ENCODE results near the gene OR6J1.
"Not testable (repeated sequence)": the region's sequence is repeated elsewhere in the genome, so short reads cannot be mapped to it uniquely, and the experiment has no call there.

DNA sequence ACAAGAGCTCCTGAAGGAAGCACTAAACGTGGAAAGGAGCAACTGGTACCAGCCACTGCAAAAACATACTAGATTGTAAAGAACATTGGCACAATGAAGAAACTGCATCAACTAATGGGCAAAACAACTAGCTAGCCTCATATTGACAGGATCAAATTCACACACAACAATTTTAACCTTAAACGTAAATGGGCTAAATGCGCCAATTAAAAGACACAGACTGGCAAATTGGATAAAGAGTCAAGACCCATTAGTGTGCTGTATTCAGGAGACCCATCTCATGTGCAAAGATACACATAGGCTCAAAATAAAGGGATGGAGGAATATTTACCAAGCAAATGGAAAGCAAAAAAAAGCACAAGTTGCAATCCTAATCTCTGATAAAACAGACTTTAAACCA lies 43.8 kb upstream of the OR6J1 start:
- TF ChIP-seq, protein P1, sequence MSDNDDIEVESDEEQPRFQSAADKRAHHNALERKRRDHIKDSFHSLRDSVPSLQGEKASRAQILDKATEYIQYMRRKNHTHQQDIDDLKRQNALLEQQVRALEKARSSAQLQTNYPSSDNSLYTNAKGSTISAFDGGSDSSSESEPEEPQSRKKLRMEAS (CRISPR knock-in tag; IDR thresholded peaks at IDR 0.05): not testable (repeated sequence)
- not testable (repeated sequence) for TF ChIP-seq RB1 (IDR thresholded peaks at IDR 0.05; ENCODE audit: low read depth); MCM2 (IDR thresholded peaks at IDR 0.05; ENCODE audit: low read depth); EZH2 (IDR thresholded peaks at IDR 0.05; ENCODE audit: borderline replicate concordance, low read depth, low read length)
